Calu3 (cell line): Measurements from ENCODE around the gene KIZ. TPM values are rescaled to one million over a fixed set of nuclear protein-coding genes. Genes with fewer than 3 reads are reported as not detected.

Experiments used
- BruUV-seq: library from RNA; stranded (reverse); fragments of 400-500 nt; replicated peaks from 2 replicates; lab custom pipeline; 2021; lab: Mats Ljungman, UMichigan
- CTCF ChIA-PET: fragments of 300-600 bp; sonication (Branson Sonifier 250); formaldehyde crosslinking; loops from one replicate; lab custom pipeline; 2022; ENCODE audit warnings: antibody characterized with exemption; lab: Charles Lee
- DNase-seq: peaks from one replicate; pipeline ENCODE4 v3.0.0; 2022
- H3K27ac Mint-ChIP-seq: one replicate; pipeline ENCODE4 v1.8.0; 2022; ENCODE audit warnings: mixed read lengths; ENCODE audit not compliant: unreplicated experiment
- H3K27me3 Mint-ChIP-seq: one replicate; pipeline ENCODE4 v1.8.0; 2022; ENCODE audit warnings: mixed read lengths; ENCODE audit not compliant: unreplicated experiment
- H3K36me3 Mint-ChIP-seq: one replicate; pipeline ENCODE4 v1.8.0; 2022; ENCODE audit warnings: mild to moderate bottlenecking, moderate library complexity, mixed read lengths; ENCODE audit not compliant: insufficient read depth, unreplicated experiment
- H3K4me1 Mint-ChIP-seq: one replicate; pipeline ENCODE4 v1.8.0; 2022; ENCODE audit warnings: mild to moderate bottlenecking, low read depth, mixed read lengths; ENCODE audit not compliant: unreplicated experiment
- H3K4me3 Mint-ChIP-seq: one replicate; pipeline ENCODE4 v1.8.0; 2022; ENCODE audit warnings: mild to moderate bottlenecking, low read depth, moderate library complexity, mixed read lengths; ENCODE audit not compliant: unreplicated experiment
- H3K9me3 Mint-ChIP-seq: one replicate; pipeline ENCODE4 v1.8.0; 2022; ENCODE audit warnings: low read depth, mixed read lengths; ENCODE audit not compliant: unreplicated experiment
- CTCF ChIP-seq: fragments of 200-600 bp; IDR thresholded peaks from one replicate; pipeline ENCODE4 v1.8.0; 2022; ENCODE audit warnings: antibody characterized with exemption; ENCODE audit not compliant: unreplicated experiment
- intact Hi-C: fragments of 100-400 bp; cut with micrococcal nuclease; formaldehyde crosslinking; loops from one replicate; pipeline ENCODE4 v1.10.0; 2022; ENCODE audit not compliant: unreplicated experiment
- total RNA-seq: library from RNA; stranded (reverse); gene quantifications from 2 replicates; pipeline ENCODE4 v1.2.3, GENCODE V29; 2022

Gene KIZ
- total RNA-seq, 1 experiment from 2014 or later, result 3.3 TPM

GRCh38 chr20:21154692-21155091, 28.8 kb downstream of the KIZ start:
- Mint-ChIP-seq H3K36me3 (no peaks in the 10 kb centered on the region), H3K4me1 (no peaks in the 10 kb centered on the region), H3K4me3 (no peak overlapping the region), H3K27me3 (no peaks in the 10 kb centered on the region), H3K27ac (no peak overlapping the region), H3K9me3 (no peaks in the 10 kb centered on the region)
- no TSS peak for BruUV-seq
- intact Hi-C loops, result no loop called here
- CTCF ChIA-PET, result no interaction called here
- no peak for TF ChIP-seq CTCF
- DNase-seq, result no peak

- no peaks in the 10 kb centered on the region for H3K36me3 Mint-ChIP-seq
- no peak overlapping the region for H3K27ac Mint-ChIP-seq
- no peaks in the 10 kb centered on the region for H3K9me3 Mint-ChIP-seq
- no peak for DNase-seq
- H3K4me1 Mint-ChIP-seq, result no peaks in the 10 kb centered on the region
- BruUV-seq, result no TSS peak
- TF ChIP-seq CTCF, result no peak
- intact Hi-C loops, result no loop called here
- H3K4me3 Mint-ChIP-seq, result no peak overlapping the region
- CTCF ChIA-PET, result no interaction called here
- no peaks in the 10 kb centered on the region for H3K27me3 Mint-ChIP-seq
Observed at GRCh38 chr20:21155268-21155667, 29.4 kb downstream of the KIZ start.

- no peak for TF ChIP-seq CTCF
- no peak overlapping the region for H3K27ac Mint-ChIP-seq
- H3K9me3 Mint-ChIP-seq, result no peaks in the 10 kb centered on the region
- BruUV-seq, result no TSS peak
- no peaks in the 10 kb centered on the region for H3K4me1 Mint-ChIP-seq
- DNase-seq, result no peak
- no peaks in the 10 kb centered on the region for H3K36me3 Mint-ChIP-seq
- H3K4me3 Mint-ChIP-seq, result no peak overlapping the region
- CTCF ChIA-PET, result no interaction called here
- no peaks in the 10 kb centered on the region for H3K27me3 Mint-ChIP-seq
- intact Hi-C loops, result no loop called here
Observed at GRCh38 chr20:21156266-21156665, 30.4 kb downstream of the KIZ start.

GRCh38 chr20:21157006-21157405, 31.1 kb downstream of the KIZ start:
- Mint-ChIP-seq H3K27me3 (no peaks in the 10 kb centered on the region), H3K9me3 (no peaks in the 10 kb centered on the region), H3K27ac (no peak overlapping the region), H3K36me3 (no peaks in the 10 kb centered on the region), H3K4me1 (no peaks in the 10 kb centered on the region), H3K4me3 (no peak overlapping the region)
- TF ChIP-seq CTCF, result no peak
- intact Hi-C loops, result no loop called here
- no peak for DNase-seq
- CTCF ChIA-PET, result no interaction called here
- no TSS peak for BruUV-seq
